MM.1S (cell line): ENCODE results near the gene CPLX4.
A peak's percentile ranks its signal among the peaks of the same experiment; 100 is the strongest.

Experiments used
- DNase-seq: peaks from one replicate; pipeline ENCODE4 v3.0.0-alpha.2; 2015
- H2AFZ ChIP-seq: fragments of 300-600 bp; sonication (generic); 2 replicates; pipeline ENCODE4 v1.6.0; 2016; ENCODE audit warnings: antibody characterized with exemption, low read length
- H3F3A ChIP-seq: fragments of 300-600 bp; sonication (generic); 2 replicates; pipeline ENCODE4 v1.6.1; 2016; ENCODE audit warnings: mild to moderate bottlenecking, antibody characterized with exemption, low read length, moderate library complexity, mixed read lengths; ENCODE audit not compliant: insufficient read depth
- H3K27ac ChIP-seq: fragments of 300-600 bp; sonication (generic); 2 replicates; pipeline ENCODE4 v1.5.1; 2016; ENCODE audit warnings: mild to moderate bottlenecking, low read length
- H3K27me3 ChIP-seq: fragments of 300-600 bp; sonication (generic); replicated peaks from 2 replicates; pipeline ENCODE4 v1.6.0; 2016; ENCODE audit warnings: low read length; ENCODE audit not compliant: insufficient read depth
- H3K36me3 ChIP-seq: fragments of 300-600 bp; sonication (generic); replicated peaks from 2 replicates; pipeline ENCODE4 v1.6.1; 2016; ENCODE audit warnings: mild to moderate bottlenecking, low read length, mixed read lengths; ENCODE audit not compliant: insufficient read depth
- H3K4me1 ChIP-seq: fragments of 300-600 bp; sonication (generic); 2 replicates; pipeline ENCODE4 v1.6.1; 2016; ENCODE audit warnings: low read length, mixed read lengths
- H3K4me2 ChIP-seq: fragments of 300-600 bp; sonication (generic); 2 replicates; pipeline ENCODE4 v1.6.0; 2016; ENCODE audit warnings: low read depth, low read length
- H3K4me3 ChIP-seq: fragments of 300-600 bp; sonication (generic); 2 replicates; pipeline ENCODE4 v1.5.1; 2016; ENCODE audit warnings: low read length, mixed read lengths
- H3K79me2 ChIP-seq: fragments of 300-600 bp; sonication (generic); 2 replicates; pipeline ENCODE4 v1.6.1; 2016; ENCODE audit warnings: mixed run types, low read length, mixed read lengths
- H3K9ac ChIP-seq: fragments of 300-600 bp; sonication (generic); 2 replicates; pipeline ENCODE4 v1.6.1; 2016; ENCODE audit warnings: low read length, mixed read lengths
- H3K9me2 ChIP-seq: fragments of 300-600 bp; sonication (generic); replicated peaks from 2 replicates; pipeline ENCODE4 v1.6.1; 2016; ENCODE audit warnings: mild to moderate bottlenecking, low read length, mixed read lengths; ENCODE audit not compliant: insufficient read depth
- H3K9me3 ChIP-seq: fragments of 300-600 bp; sonication (generic); replicated peaks from 2 replicates; pipeline ENCODE4 v1.6.1; 2016; ENCODE audit warnings: mild to moderate bottlenecking, low read length, mixed read lengths; ENCODE audit not compliant: insufficient read depth
- H4K20me1 ChIP-seq: fragments of 300-600 bp; sonication (generic); 2 replicates; pipeline ENCODE4 v1.6.1; 2016; ENCODE audit warnings: mild to moderate bottlenecking, low read length, moderate library complexity, mixed read lengths; ENCODE audit not compliant: insufficient read depth
- EZH2 ChIP-seq: fragments of 300-600 bp; sonication (generic); optimal IDR thresholded peaks from 2 replicates; pipeline ENCODE3; 2017; ENCODE audit warnings: low read depth, mild to moderate bottlenecking, antibody characterized with exemption, low read length, mixed read lengths
- EZH2phosphoT487 ChIP-seq: fragments of 300-600 bp; sonication (generic); IDR thresholded peaks from 2 replicates; pipeline ENCODE4 v1.6.1; 2018; ENCODE audit warnings: antibody characterized with exemption, low read length
- TF ChIP-seq, protein P1 (sequence below): fragments of 300-600 bp; sonication (generic); IDR thresholded peaks from 2 replicates; pipeline ENCODE4 v1.5.1; 2016; ENCODE audit warnings: antibody characterized with exemption, low read length, mixed read lengths

CPLX4 gene

DNA sequence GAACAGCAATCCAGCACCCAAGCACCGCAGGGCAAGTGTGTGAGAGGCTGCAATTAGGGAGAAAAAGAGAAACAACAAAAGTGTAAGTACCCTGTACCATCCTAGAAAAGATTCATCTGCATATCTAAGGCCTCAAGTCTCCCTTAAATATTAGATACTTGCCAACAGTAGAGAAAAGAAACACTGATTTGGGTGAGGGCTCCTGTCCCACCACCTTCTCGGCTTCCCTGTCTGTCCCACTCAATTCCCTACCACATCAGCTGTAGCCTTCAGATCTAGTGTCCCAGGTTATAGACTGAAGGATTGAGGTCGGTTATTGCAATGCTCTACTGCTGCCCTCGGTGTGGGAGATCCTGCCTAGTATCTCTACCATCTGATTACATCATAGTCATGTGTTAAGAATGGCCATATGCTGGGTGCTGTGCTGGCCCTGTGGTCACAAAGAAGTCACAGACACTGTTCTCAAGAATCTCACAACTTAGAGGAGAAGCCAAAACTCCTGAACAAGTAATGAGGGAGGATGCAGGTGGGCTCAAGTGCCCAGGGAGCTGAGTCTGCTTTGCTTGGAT, 47.7 kb downstream of the CPLX4 start:
- DNase-seq = no peak
- H4K20me1 ChIP-seq = no peaks in the 10 kb centered on the region
- no peaks in the 10 kb centered on the region for H3K9me2 ChIP-seq
- no peaks in the 10 kb centered on the region for H3K79me2 ChIP-seq
- H3K4me1 ChIP-seq = 0 out of 2 replicates have a peak, but pooled peaks cover 4% of the 10 kb centered on the region
- H3K4me3 ChIP-seq = no peak overlapping the region
- H2AFZ ChIP-seq = no peak overlapping the region
- H3F3A ChIP-seq = no peaks in the 10 kb centered on the region
- TF ChIP-seq EZH2phosphoT487 (no peak), EZH2 (no peak)
- TF ChIP-seq, protein P1, sequence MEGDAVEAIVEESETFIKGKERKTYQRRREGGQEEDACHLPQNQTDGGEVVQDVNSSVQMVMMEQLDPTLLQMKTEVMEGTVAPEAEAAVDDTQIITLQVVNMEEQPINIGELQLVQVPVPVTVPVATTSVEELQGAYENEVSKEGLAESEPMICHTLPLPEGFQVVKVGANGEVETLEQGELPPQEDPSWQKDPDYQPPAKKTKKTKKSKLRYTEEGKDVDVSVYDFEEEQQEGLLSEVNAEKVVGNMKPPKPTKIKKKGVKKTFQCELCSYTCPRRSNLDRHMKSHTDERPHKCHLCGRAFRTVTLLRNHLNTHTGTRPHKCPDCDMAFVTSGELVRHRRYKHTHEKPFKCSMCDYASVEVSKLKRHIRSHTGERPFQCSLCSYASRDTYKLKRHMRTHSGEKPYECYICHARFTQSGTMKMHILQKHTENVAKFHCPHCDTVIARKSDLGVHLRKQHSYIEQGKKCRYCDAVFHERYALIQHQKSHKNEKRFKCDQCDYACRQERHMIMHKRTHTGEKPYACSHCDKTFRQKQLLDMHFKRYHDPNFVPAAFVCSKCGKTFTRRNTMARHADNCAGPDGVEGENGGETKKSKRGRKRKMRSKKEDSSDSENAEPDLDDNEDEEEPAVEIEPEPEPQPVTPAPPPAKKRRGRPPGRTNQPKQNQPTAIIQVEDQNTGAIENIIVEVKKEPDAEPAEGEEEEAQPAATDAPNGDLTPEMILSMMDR = no peak
- H3K9ac ChIP-seq = no peak overlapping the region
- no peaks in the 10 kb centered on the region for H3K36me3 ChIP-seq
- H3K9me3 ChIP-seq = no peaks in the 10 kb centered on the region
- H3K27me3 ChIP-seq = peaks cover 50% of the 10 kb centered on the region
- H3K27ac ChIP-seq = no peak overlapping the region
- no peak overlapping the region for H3K4me2 ChIP-seq

DNA sequence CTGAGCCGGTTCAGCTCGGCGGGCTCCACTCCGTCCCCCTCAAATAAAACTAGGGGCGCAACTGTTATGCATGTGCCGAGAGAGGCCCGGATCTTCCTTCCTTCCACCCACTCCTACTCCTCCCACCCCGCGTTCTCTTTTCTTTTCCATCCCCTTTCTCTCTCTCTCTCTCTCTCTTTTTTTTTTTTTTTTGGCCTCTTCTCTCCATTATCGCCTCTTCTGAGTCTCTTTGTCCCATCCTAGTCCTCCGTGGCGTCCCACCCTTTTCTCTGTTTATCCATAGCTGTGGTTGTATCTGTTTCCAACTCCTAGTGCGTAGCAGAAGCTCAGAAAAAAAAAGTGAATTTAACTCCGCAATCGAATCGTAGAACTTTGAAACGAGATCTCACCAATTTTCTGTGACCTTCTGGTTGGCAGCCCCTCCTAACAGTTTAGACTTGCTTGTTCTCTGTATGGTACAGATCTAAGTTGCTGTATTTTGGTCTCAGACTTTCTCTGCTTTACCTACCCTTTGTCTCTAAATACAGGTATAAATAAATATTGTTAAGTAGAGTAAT, 48.8 kb downstream of the CPLX4 start:
- Histone ChIP-seq H3K27me3 (peaks cover 52% of the 10 kb centered on the region), H3K4me2 (peak overlapping the region; percentile 47; the same call in 1 of the 2 replicates), H2AFZ (peak overlapping the region; percentile 51; the same call in 1 of the 2 replicates)

DNA sequence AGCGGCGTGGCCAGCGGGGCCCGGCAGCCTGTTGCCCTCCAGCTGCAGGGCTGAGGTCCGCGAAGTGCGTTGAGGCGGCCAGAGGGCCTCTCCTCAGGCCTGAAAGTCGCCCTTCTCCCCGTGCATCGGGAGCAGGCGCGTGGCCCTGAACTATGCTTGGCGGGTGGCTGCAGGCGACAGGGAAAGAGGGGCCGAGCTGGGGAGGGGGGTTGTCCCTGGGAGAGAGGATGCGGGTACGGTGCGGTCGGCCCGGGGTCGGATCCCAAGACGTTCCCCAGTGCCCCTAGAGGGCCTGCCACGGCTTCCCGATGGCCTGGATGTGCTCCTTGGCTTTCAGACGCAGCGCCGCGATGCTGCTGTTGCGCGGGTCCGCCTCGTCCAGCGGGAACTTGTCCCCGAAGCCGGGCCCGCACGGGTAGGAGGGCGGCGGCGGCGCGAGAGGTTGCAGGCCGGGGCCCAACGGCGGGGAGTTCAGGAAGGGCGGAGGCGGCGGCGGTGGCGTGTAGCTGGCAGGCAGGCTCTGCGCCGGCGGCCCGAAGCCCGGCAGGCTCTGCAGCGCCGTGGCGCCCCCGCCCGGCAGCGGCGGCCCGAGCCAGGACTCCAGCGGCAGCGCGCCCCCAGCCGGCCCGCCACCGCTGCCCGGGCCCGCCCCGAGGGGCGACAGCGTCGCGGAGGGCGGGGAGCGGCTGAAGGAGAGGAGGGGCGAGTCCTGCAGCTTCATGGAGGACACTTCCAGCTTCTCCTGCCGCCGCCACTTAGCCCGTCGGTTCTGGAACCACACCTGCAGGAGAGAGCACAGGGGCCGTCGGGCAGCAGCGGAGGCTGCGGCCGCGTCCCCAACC, 49.5 kb downstream of the CPLX4 start:
- Histone ChIP-seq H3K27ac (no peak overlapping the region), H3K9me3 (no peaks in the 10 kb centered on the region), H3K4me2 (peak overlapping the region; percentile 93)

More for the DNA sequence above, 48.8 kb downstream of the CPLX4 start:
- no peaks in the 10 kb centered on the region for H3F3A ChIP-seq
- H3K79me2 ChIP-seq = no peaks in the 10 kb centered on the region
- no peaks in the 10 kb centered on the region for H3K36me3 ChIP-seq
- H4K20me1 ChIP-seq = no peaks in the 10 kb centered on the region
- no peaks in the 10 kb centered on the region for H3K9me3 ChIP-seq
- H3K9ac ChIP-seq = no peak overlapping the region
- H3K27ac ChIP-seq = no peak overlapping the region
- no peak for DNase-seq
- H3K4me3 ChIP-seq = 0 out of 2 replicates have a peak overlapping the region, but pooled peaks have one; percentile 36
- 0 out of 2 replicates have a peak, but pooled peaks cover 4% of the 10 kb centered on the region for H3K4me1 ChIP-seq
- TF ChIP-seq EZH2phosphoT487 = no peak
- TF ChIP-seq, protein P1 = no peak
- TF ChIP-seq EZH2 = no peak
- no peaks in the 10 kb centered on the region for H3K9me2 ChIP-seq

More for the DNA sequence above, 49.5 kb downstream of the CPLX4 start:
- H3F3A ChIP-seq = no peaks in the 10 kb centered on the region
- H3K9ac ChIP-seq = peak overlapping the region; percentile 33; the same call in 1 of the 2 replicates
- H3K27me3 ChIP-seq = peaks cover 52% of the 10 kb centered on the region
- TF ChIP-seq EZH2phosphoT487 (no peak), EZH2 (no peak)
- DNase-seq = peak; percentile 64
- H3K9me2 ChIP-seq = no peaks in the 10 kb centered on the region
- no peaks in the 10 kb centered on the region for H3K36me3 ChIP-seq
- H2AFZ ChIP-seq = peak overlapping the region; percentile 78
- 0 out of 2 replicates have a peak, but pooled peaks cover 4% of the 10 kb centered on the region for H3K4me1 ChIP-seq
- H3K79me2 ChIP-seq = no peaks in the 10 kb centered on the region
- H3K4me3 ChIP-seq = peak overlapping the region; percentile 63
- H4K20me1 ChIP-seq = no peaks in the 10 kb centered on the region
